GM18526 (cell line): Measurements from ENCODE around the gene NGFR.

Experiments used
- POLR2A ChIP-seq: IDR thresholded peaks from 3 replicates; pipeline ENCODE4 v1.6.1; 2011; ENCODE audit not compliant: insufficient read length; ENCODE audit errors: extremely low read depth

Gene NGFR

GRCh38 chr17:49554694-49555494 lies 59.8 kb downstream of the NGFR start:
- no peak for TF ChIP-seq POLR2A

GRCh38 chr17:49555495-49556222 lies 60.6 kb downstream of the NGFR start:
- no peak for TF ChIP-seq POLR2A

- TF ChIP-seq POLR2A, result no peak
Measured at GRCh38 chr17:49556223-49556943, 61.3 kb downstream of the NGFR start.

GRCh38 chr17:49557312-49558024 lies 62.4 kb downstream of the NGFR start:
- TF ChIP-seq POLR2A, result no peak
